CD4-positive, alpha-beta T cell treated with Interleukin-6 at 100 ng/mL for 8 hours (primary cell): ENCODE data around the gene ELF4.

Experiments used
- DNase-seq: peaks from one replicate; pipeline ENCODE4 v3.0.0-alpha.2; 2020; ENCODE audit warnings: mixed read lengths, low spot score

ELF4 gene

DNA sequence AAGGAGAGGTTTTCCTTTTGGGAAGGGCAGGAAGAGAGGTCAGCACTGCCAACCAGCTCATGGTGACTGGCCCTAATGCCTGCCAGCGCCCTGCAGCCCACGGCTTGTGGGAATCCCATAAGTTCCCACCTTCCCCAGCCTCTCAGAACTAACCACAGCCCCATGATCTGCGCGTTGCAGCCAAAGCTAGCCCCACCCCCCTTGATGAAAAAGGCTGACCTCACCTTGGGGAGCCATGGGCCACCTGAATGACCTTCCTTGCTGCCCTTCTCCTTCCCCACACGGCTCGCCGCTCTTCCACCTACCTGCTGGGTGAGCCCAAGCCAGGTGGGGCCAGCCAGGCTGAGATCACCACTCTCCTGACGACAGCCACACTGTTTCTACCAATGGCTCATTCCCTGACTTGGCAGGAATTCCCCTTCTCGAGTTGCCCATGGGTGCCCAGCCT lies 3.9 kb upstream of the ELF4 start:
- DNase-seq, result no peak

DNA sequence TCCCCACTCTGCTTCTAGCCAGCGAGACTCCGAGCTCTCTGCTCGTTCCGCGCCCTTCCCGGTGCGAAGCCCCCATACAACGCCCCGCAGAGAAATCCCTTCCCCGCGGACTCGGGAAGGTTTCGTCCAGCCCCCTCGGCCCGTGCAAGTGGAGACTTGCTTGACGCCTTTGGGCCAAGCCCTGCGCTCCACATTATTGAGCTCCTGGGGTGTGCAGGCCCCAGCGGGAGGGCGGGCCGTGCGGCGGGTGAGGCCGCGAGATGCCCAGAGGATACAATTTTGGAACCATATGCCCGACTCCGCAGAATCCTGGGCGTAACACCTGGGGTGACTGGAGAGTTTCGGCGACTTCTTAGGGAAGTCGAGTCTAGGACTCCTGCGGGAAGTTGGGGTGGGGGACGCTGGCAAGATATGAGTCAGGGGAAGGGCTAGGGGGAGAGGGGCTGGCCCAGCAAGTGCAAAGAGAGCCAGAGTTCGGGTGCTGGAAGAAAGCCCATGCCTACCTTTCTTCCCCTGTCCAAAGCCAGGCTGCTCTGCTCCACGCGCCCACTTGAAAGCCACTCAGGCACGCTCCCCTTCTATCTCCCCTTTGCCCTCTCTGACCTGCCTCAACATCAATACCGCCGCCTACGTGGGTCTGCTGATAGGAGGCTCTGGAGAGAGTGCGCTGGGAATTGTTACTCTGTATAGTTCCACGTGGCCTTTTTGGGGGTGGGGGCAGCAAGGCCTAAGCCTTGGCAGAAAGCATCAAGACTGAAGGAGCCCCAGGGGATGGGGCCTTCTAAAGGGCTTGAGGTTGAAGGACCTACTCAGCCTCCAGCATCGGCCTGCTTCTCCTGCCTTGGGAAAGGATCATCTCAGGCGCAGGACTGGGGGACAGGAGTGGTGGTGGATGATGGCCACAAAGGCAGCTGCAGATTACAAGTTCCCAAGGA lies 1.2 kb upstream of the ELF4 start:
- DNase-seq, result no peak

DNA sequence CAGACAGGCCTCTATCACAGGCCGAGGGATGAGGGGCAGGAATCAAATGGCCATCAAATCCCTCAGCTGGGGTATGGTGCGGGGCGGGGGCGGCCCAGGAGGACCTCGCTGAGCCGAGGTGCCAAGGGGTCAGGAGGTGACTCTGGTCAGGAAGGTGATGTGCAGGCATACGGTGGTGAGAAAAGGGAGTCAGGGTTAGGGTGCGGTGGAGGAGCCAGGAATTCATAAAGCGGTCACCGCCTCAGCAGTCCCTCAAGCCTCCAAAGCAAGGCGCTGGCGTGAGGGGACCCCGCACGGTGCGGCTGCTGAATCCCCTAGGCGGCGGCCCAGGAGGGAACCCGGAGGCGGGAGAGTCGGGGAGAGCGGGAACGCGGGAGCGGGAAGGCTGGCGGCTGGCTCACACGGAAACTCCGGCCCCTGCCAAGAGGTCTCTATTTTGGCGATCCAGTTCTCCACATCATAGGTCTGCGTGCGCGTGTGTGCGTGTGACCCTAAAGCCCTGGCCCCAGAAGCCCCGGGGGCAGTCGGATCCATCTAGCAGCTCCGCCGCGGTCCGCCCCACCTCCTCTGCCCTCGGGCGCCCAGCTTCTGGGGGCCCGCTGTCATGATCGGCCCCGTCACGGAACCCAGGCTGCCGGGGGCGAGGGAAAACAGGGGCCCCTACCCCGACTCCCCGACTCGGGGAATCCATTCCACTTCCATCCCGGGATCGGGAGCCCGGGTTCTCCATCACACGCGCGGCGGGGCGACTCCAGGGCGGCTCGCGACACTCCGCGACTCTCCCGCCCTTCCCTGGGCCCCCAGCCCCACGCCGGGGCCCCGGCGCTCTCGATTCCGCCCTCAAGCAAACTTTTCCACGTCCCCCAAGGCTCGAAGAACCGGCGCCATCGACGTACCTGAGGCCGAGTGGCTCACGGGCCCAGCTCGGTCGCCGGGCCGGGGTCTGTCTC lies 593 bp downstream of the ELF4 start:
- no peak for DNase-seq

DNA sequence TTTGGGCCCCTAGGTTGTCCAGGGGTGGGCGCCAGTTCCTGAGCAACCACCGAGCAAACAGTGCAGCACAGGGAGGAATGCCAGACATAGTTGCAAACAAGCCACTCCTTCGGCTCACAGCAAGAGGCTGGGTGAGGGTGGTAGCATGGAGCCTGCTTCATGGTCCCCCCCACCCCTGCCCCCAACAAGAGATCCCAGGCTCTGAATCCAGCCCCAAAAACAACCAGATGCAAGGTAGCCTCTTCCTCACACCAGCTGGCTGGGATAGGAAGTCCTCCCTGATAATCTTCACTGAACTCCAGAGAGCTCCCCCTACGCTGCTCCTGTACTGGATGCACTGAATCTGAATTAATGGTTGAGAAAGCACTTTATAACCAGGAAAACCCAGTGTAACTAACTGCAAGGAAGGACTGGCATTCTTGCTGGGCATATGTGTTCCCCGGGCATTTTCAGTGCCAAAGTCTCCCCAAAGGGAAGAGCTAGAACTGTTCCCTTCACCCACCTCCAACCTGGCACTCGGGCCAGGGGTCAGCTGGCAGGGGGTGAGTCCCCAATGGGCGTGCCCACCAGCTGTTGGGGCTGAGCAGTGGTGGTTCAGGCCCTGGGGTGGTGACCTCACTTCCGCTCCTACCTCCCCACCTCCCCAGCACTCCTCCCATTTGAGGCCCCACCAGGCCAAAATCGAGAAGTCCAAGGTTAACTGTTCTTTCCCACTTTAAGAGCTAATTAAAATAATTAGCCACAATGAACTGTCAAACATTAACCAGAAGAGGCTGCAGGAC lies 1.5 kb downstream of the ELF4 start:
- DNase-seq, result no peak

DNA sequence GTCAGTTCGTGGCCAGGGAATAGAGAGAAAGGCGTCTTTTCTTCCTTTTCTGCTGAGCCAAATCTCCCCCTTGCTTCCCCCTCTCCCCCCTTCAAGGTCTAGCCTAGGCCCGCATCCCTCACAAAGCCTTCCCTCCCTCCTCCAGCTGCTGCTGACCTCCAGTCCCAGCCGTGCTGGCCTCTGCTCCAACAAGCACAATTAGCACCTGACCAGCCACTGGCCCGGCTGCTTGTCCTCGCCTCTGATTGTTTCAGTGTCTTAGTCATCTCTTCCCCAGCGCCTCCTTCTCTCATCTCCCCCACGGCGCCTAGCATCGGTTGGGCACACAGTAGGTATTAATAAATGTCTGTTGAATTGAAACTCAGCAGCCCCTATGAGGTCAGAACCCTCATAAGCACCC lies 4.2 kb downstream of the ELF4 start:
- DNase-seq, result no peak

DNA sequence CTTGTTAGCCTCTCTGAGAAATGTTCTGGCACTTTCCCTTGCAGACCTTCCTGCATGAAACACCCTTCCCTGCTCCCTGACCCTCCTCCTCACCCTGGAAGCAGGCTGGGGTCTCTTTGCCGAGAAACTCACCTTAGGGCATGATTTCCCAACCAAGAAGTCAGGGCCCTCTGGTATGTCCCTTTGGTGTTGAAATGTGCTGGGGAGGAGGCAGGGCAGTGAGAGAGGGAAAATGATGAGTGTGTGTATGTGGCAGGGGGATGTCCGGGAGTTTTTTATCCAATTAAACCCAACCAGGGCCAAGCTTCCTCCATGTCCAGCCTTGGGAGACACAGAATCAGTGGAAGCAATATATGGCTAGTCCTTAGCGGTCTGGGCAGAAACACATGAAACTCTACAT lies 5.1 kb downstream of the ELF4 start:
- DNase-seq, result no peak

DNA sequence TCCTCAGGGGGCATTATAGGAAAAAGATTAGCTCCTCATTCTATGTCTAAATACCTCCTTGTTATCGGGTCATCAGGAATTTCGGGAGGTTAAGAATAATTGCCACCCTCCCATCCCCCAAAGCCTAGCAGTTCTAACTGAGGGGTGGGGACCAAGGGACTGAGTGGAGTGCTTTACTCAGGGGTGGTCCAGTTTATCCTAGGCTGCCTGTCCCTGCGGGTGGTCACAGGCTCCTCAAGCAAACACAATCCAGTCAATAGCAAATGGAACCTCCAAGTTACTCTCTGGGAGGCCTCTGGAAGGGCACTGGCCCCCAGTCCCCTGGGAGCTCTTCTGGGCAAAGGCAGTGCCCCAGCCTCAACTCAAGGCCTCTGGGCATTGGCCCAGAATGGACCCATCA lies 6.7 kb downstream of the ELF4 start:
- no peak for DNase-seq

DNA sequence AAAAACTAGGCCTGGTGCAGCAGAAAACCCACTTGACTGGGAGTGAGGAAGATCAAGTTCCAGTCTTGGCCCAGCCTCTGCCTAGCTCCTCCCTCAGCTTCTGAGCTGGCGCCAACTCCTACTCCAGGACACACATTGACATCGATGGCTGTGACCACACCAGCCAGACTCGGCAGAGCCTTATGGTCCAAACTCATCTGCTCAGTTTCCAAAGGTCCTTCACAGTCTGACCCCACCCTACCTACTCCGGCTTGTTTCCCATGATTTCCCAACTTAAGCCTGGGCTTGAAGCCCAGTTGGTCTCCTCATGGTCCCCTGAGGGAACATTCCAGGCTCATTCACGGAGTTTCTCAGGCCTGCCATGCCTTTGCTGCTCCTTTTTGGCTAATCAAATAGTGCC lies 10.1 kb downstream of the ELF4 start:
- DNase-seq, result no peak

DNA sequence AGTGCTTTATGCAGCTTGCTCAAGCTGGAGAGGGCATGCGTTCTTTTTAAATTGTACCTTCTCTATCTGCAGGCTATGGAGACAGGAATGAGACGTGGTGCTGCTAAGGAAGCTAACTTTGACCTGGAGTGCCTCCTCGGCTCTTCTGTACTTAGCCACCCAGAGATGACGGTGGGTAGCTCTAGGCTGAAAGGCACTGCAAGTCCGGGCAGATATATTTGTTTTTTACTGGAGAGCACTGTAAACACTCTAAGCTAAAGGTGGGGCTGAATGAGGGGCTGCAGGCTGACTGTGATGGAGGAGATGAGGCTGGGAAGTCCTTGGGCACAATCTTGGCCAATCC lies 12.1 kb downstream of the ELF4 start:
- DNase-seq, result no peak

DNA sequence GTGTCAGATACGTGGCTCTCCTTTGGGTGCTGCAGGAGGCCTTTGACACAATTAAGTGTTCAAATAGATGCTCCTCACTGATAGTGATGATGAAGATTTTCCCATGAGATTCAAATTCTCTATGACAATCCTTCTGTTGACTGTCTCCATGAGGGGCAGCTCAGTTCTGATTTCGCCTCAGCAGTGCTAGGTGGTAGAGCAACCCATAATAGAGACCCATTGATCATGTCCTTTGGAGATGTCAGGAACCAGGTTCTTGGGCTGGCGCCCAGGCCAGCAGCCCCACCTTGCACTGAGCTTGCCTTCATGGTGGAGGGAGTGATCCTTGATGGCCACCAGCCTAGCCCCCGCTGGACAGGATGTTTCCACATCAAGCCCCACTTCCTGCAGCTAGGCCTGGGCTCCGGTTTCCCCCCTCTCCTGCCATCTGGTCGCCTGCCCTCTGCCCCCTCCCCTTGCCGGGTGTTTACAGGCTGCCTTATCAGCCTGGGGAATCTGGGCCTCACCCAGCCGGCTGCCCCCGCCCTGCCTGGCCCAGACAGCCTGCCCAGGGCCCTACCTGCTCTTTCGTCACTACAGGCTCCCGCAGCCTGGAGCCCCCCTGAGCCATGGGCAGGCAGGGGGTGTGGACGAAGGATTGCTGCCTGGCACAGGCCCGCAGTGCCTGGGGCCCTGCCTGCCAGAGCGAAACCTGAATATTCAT lies 12.6 kb downstream of the ELF4 start:
- no peak for DNase-seq

DNA sequence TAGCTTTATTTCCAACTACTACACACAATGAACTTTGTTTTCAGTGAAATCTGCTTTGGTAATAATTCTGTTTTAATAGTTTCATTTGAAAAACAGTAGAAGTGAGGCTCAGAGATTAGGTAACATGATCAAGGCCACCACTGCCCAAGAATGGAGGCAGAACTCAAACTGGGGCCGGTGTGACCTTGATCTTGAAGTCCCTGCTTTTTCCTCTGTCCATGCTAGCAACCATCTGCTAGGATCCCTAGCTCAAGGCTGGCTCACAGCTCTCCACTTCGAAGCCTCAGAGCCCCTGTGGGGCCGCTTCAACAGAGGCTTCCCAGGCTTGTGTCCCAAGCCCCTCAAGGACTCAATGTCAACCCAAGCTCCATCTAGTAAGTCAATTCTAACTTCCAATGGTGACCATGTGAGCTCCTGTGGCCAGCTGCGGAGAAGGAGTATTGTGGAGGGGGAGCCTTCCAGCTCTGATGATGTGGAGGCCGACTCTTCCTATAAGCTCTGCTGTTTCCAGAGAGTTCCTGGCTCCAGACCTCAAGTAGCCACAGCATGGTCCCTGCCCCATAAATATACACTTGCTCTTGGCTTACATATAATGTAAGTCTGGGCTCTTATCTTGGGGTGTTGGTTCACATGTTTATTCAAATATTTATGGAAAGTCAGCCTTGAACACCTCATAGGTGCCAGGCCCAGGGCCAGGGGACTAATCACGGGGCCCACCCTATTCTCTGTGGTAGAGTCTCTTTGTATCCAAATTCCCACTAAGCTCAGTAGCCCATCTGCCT lies 14.9 kb downstream of the ELF4 start:
- no peak for DNase-seq

DNA sequence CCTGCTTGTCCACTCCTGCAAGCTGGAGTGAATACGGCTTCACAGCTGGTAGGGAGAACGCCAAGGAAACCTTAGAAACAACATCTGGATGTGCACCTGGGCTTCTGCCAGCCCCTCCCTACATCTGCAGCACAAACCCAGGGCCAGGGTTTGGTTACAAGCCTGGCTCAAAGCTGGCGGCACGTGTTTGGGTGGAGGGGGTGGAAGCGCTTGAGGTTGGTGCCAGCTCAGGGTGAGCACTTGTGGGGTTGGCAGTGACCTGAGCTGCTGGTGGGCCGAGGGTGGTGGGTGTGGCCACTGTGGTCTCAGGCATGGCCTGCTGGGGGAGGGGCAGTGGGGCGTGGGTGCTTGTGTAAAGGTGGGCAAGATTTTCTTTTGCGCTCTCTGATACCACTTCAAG lies 15.6 kb downstream of the ELF4 start:
- no peak for DNase-seq

DNA sequence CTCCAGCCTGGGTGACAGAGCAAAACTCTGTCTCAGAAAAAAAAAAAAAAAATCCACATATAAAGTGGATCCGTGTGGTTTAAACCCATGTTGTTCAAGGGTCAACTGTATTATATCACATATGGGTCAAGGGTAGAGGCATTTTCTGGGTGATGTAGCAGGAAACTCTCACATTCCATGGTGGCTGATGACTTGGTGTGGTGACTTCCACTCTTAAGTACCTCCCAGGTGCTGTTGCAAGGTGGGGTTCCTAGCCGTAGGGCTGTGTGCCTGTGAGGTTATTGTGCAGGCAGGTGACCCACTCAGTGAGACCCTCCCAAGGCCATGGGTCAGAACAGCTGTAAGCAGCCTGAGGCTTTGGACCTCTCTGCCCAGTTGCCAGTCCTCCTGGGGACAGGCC lies 17.0 kb downstream of the ELF4 start:
- no peak for DNase-seq

DNA sequence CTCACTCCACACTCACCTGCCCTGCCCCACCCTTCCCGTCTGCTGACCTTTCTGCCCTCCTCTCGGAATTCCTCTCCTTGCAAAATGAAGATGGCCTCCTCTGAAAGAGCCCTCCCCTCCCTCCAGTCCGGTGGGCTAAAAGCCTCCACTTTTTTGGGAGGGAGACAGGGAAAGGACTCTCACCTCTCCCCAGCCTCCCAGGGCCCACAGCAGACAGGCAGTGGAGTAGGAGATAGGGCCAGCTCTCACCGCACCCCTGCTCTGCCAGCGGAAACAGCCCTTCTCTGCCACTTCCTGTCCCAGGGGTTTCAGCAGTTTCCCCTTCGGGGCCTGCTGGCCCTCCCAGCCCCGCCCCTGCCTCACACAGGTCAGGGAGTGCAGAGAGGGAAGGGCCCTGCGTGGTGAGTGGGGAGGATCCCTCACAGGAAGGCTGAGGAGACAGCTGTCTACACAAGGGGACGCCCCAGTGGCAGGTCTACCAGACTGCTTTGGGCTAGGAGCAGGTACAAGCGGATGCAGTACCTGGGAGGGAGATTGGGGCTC lies 18.2 kb downstream of the ELF4 start:
- DNase-seq, result peak; percentile 91

DNA sequence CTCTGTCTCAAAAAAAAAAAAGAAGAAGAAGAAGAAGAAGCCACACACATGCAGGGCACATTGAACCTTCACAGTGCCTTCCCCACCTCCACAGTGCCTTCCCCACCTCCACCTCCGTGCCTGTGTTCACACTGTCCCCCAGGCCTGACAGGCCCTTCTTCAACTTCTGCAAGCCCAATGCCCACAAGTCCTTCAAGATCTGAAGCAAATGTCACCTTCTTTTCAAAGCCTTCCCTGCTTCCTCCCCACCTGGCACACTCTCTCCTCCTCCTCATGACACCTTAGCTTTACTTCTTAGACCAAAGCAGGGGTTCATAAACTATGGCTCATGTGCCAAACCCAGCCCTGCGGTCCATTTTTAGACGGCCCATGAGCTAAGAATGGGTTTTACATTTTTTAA lies 19.9 kb downstream of the ELF4 start:
- DNase-seq, result no peak

DNA sequence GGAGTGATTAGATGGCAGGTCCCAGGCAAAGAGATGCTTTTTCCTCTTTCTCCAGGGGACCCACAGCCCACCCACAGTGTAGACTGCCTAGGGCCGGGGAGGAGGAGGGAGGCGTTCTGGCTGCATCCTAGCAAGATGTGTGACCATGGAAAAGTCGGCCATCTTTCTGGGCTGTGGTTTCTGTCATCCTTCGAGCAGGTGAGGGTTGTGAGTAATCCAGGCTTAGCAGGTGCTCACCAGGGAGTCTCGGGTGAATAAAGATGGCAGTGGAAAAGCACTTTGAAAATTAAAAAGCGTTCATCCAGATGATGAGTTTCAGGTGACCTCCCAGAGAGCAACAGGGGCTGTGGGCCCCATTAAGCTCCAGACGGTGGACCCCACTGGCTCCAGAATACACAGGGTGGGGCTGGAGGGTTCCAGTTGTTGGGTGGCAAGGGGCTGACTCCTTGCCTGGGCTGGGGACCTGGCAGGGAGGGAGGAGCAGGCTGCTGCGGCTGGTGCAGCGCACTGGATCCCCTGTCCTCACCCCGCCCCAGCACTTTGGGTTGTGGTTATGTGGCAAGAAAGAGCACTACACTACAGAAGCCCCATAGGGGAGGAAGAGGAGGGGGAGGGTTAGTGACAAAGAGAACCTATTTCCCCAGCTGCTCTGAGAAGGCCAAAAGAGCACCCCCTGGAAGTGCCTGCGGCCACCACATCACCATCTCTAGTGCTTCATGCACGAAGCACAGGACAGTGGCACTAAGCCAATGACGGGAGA lies 23.7 kb downstream of the ELF4 start:
- DNase-seq, result peak; percentile 81

DNA sequence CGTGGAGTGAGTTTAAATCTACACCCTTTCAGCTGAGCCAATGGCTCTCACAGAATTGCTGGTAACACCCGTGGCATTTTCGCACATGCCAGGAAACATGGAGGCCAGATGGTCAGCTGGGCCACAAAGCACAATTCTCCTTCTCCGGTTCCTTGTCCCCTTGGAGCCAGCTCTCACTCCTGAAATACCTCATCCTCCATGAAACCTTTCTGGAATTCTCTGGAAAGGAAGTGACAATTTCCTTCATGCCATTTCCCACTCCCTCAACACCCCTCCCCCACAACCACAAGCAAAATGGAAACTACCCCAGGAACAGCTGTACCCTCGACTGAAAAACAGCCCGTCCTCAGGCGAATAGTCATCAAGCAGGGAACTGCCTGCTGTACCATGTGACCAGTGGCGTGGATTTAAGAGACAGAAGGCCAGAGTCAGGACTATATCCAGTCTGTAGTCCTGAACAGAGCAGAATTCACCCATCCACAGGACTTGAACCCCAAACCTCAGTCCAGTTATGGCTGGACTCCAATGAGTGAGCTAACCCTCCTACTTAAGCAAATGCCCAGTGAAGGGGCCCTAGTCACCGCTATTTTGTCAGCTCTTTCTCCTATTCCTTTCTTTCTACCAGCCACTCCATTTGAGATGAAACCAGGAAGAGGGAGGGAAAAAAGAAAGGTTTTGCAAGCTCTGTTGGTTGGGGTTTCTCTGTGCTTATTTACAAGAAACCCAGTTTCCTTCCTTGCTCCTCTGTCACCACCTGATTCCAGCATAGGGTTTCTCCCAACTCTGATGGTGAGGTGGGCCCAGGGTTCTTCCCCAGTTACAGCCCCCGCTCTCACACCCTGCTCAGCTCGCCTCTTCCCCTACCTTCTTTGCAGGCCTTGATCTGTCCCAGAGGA lies 24.5 kb downstream of the ELF4 start:
- DNase-seq, result no peak

DNA sequence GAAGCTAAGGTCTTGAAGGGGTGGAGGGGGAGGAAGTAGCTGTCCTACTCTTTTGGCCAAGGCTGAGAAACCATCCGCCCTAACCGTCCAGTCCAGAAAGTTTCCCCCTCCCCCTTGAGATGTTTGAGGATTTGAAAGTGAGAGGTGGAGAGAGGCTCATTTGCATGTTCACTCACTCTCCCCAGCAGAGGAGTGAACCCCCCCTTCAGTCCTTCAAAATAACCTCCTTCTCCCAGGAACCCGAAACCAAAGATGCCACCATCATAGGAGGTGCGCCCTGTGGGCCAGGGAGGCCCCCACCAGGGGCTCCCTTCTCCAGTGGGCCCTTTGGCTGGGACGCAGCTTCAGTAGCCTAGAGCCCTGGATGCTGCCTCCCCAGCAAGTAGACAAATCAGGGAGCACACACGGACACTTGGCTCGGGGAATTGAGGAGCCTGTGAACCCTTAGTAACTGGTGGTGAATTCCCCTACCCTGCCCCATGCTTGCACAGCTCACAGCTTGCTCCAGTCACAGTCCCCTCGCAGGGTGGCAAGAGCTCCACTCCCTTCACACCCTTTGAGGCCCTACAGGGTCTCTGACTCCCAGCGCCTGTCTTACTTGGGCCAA lies 25.6 kb downstream of the ELF4 start:
- no peak for DNase-seq
